Panc1 (cell line): ENCODE results near the gene TMEM138.

Experiments used
- CTCF ChIP-seq: fragments of 450-650 bp; IDR thresholded peaks from 2 replicates; pipeline ENCODE4 v1.5.1; 2017; ENCODE audit warnings: mild to moderate bottlenecking
- POLR2AphosphoS5 ChIP-seq: IDR thresholded peaks from 2 replicates; pipeline ENCODE4 v1.6.1; 2012; ENCODE audit warnings: mild to moderate bottlenecking, low read depth, low read length, moderate library complexity
- SIN3A ChIP-seq: IDR thresholded peaks from 2 replicates; pipeline ENCODE4 v1.6.1; 2012; ENCODE audit warnings: low read depth, mild to moderate bottlenecking, low read length, moderate library complexity, borderline replicate concordance; ENCODE audit not compliant: insufficient read depth
- TCF7L2 ChIP-seq: IDR thresholded peaks from 2 replicates; pipeline ENCODE4 v1.6.1; 2011; ENCODE audit warnings: mild to moderate bottlenecking, low read depth, low read length, inconsistent platforms

GRCh38 chr11:61361237-61361740 lies 885 bp upstream of the TMEM138 start:
- TF ChIP-seq CTCF: no peak
- TF ChIP-seq POLR2AphosphoS5: no peak
- TF ChIP-seq SIN3A: no peak
- no peak for TF ChIP-seq TCF7L2
